IMR-90 (cell line): ENCODE results near the gene FASLG. TPM values are rescaled to one million over a fixed set of nuclear protein-coding genes. Genes with fewer than 3 reads are reported as not detected.

Experiments used
- ATAC-seq: fragments of 200-7000 bp; cut with Tn5 transposase; 2 replicates; pipeline ENCODE4 v1.9.1; 2020; ENCODE audit warnings: low read depth, mild to moderate bottlenecking, moderate library complexity
- BruUV-seq: library from RNA; stranded (reverse); fragments of 400-500 nt; replicated peaks from 2 replicates; lab custom pipeline; 2021; lab: Mats Ljungman, UMichigan
- CTCF ChIA-PET: fragments of 300-600 bp; formaldehyde crosslinking; extraction: SDS; loops from one replicate; lab custom pipeline; 2021; ENCODE audit warnings: antibody characterized with exemption; lab: Yijun Ruan, JAX
- POLR2A ChIA-PET: fragments of 300-600 bp; sonication (Branson Sonifier 250); formaldehyde crosslinking; loops from one replicate; lab custom pipeline; 2022; ENCODE audit warnings: antibody characterized with exemption; ENCODE audit not compliant: unreplicated experiment; lab: Charles Lee
- DNase-seq: peaks from one replicate; pipeline ENCODE4 v3.0.0; 2013
- H2AFZ ChIP-seq: replicated peaks from 2 replicates; pipeline ENCODE3; 2013; ENCODE audit warnings: low read length, mild to moderate bottlenecking; ENCODE audit not compliant: poor library complexity
- H2AK5ac ChIP-seq: 2 replicates; pipeline ENCODE4 v1.6.1; 2013; ENCODE audit warnings: low read depth, low read length, inconsistent platforms
- H2AK9ac ChIP-seq: replicated peaks from 2 replicates; pipeline ENCODE3; 2013; ENCODE audit warnings: mild to moderate bottlenecking, low read depth, low read length, moderate library complexity; ENCODE audit not compliant: poor library complexity
- H2BK120ac ChIP-seq: 2 replicates; pipeline ENCODE4 v1.6.1; 2013; ENCODE audit warnings: low read depth, low read length, inconsistent platforms
- H2BK15ac ChIP-seq: 3 replicates; pipeline ENCODE4 v1.6.1; 2013; ENCODE audit warnings: low read depth, low read length, inconsistent platforms
- H2BK20ac ChIP-seq: 2 replicates; pipeline ENCODE4 v1.6.1; 2013; ENCODE audit warnings: low read depth, mild to moderate bottlenecking, inconsistent platforms, low read length, moderate library complexity
- H2BK5ac ChIP-seq: 2 replicates; pipeline ENCODE4 v1.6.1; 2013; ENCODE audit warnings: mild to moderate bottlenecking, low read depth, low read length, inconsistent platforms; ENCODE audit not compliant: poor library complexity, severe bottlenecking
- H3K14ac ChIP-seq: replicated peaks from 2 replicates; pipeline ENCODE4 v1.6.1; 2013; ENCODE audit warnings: low read depth, low read length, inconsistent platforms
- H3K18ac ChIP-seq: 2 replicates; pipeline ENCODE4 v1.6.1; 2013; ENCODE audit warnings: low read depth, low read length, control low read depth
- H3K23ac ChIP-seq: 2 replicates; pipeline ENCODE4 v1.6.1; 2013; ENCODE audit warnings: low read depth, low read length, inconsistent platforms
- H3K27ac ChIP-seq: 2 replicates; pipeline ENCODE4 v1.5.1; 2013; ENCODE audit warnings: mild to moderate bottlenecking, control low read depth, low read length; ENCODE audit not compliant: insufficient read depth
- H3K27me3 ChIP-seq: 2 replicates; pipeline ENCODE4 v1.6.1; 2013; ENCODE audit warnings: low read length; ENCODE audit not compliant: control insufficient read depth, insufficient read depth
- H3K36me3 ChIP-seq: 2 replicates; pipeline ENCODE4 v1.6.1; 2013; ENCODE audit warnings: low read length, mixed read lengths; ENCODE audit not compliant: control insufficient read depth, insufficient read depth
- H3K4ac ChIP-seq: 2 replicates; pipeline ENCODE4 v1.6.1; 2013; ENCODE audit warnings: low read depth, low read length, inconsistent platforms
- H3K4me1 ChIP-seq: 2 replicates; pipeline ENCODE4 v1.6.1; 2013; ENCODE audit warnings: low read length, mixed read lengths; ENCODE audit not compliant: control insufficient read depth, insufficient read depth
- H3K4me2 ChIP-seq: 2 replicates; pipeline ENCODE4 v1.6.1; 2013; ENCODE audit warnings: low read depth, mild to moderate bottlenecking, control low read depth, low read length, moderate library complexity
- H3K4me3 ChIP-seq: 2 replicates; pipeline ENCODE4 v1.5.1; 2013; ENCODE audit warnings: low read depth, mild to moderate bottlenecking, control low read depth, low read length, moderate library complexity; ENCODE audit not compliant: insufficient read depth
- H3K56ac ChIP-seq: 2 replicates; pipeline ENCODE4 v1.6.1; 2013; ENCODE audit warnings: low read length, inconsistent platforms; ENCODE audit not compliant: insufficient read depth; ENCODE audit errors: extremely low read depth
- H3K79me1 ChIP-seq, 2 experiments: 2 replicates each; pipeline ENCODE4 v1.6.1; 2013; ENCODE audit warnings: low read length in 2 of 2, inconsistent platforms in 1 of 2, low read depth in 1 of 2
- H3K9ac ChIP-seq: 2 replicates; pipeline ENCODE4 v1.6.1; 2013; ENCODE audit warnings: low read depth, low read length, control low read depth
- H3K9me1 ChIP-seq: 2 replicates; pipeline ENCODE4 v1.6.1; 2013; ENCODE audit warnings: low read length, inconsistent platforms; ENCODE audit not compliant: insufficient read depth
- H3K9me3 ChIP-seq: 2 replicates; pipeline ENCODE4 v1.6.1; 2013; ENCODE audit warnings: low read length; ENCODE audit not compliant: control insufficient read depth, insufficient read depth
- H4K20me1 ChIP-seq: 2 replicates; pipeline ENCODE4 v1.6.1; 2013; ENCODE audit warnings: low read length, inconsistent platforms; ENCODE audit not compliant: insufficient read depth
- H4K5ac ChIP-seq: 2 replicates; pipeline ENCODE4 v1.6.1; 2013; ENCODE audit warnings: mild to moderate bottlenecking, low read depth, low read length, control low read depth
- H4K8ac ChIP-seq, 2 experiments: 2 replicates each; pipeline ENCODE4 v1.6.1; 2013; ENCODE audit warnings: low read depth in 2 of 2, low read length in 2 of 2, control low read depth in 1 of 2, inconsistent platforms in 1 of 2
- H4K91ac ChIP-seq: 2 replicates; pipeline ENCODE4 v1.6.1; 2013; ENCODE audit warnings: low read depth, low read length, inconsistent platforms; ENCODE audit not compliant: insufficient read depth
- BHLHE40 ChIP-seq: fragments of 150-350 bp; IDR thresholded peaks from 2 replicates; pipeline ENCODE4 v1.6.1; 2016; ENCODE audit warnings: mild to moderate bottlenecking, low read depth, low read length
- CEBPB ChIP-seq: IDR thresholded peaks from 2 replicates; pipeline ENCODE4 v1.6.1; 2012; ENCODE audit warnings: low read depth, low read length, improper control_type of control experiment
- CHD1 ChIP-seq: IDR thresholded peaks from 2 replicates; pipeline ENCODE4 v1.6.1; 2012; ENCODE audit warnings: low read depth, low read length, improper control_type of control experiment
- CTCF ChIP-seq: conservative IDR thresholded peaks from 2 replicates; pipeline ENCODE4 v1.5.1; 2012; ENCODE audit warnings: mild to moderate bottlenecking, low read depth, low read length, improper control_type of control experiment
- FOS ChIP-seq: fragments of 150-350 bp; IDR thresholded peaks from 2 replicates; pipeline ENCODE4 v1.6.1; 2016; ENCODE audit warnings: low read depth, low read length
- MAFK ChIP-seq: IDR thresholded peaks from 2 replicates; pipeline ENCODE4 v1.6.1; 2012; ENCODE audit warnings: low read depth, low read length, improper control_type of control experiment
- MAZ ChIP-seq: IDR thresholded peaks from 2 replicates; pipeline ENCODE4 v1.6.1; 2012; ENCODE audit warnings: low read depth, mild to moderate bottlenecking, low read length, improper control_type of control experiment, moderate library complexity, borderline replicate concordance
- MXI1 ChIP-seq: IDR thresholded peaks from 2 replicates; pipeline ENCODE4 v1.6.1; 2012; ENCODE audit warnings: low read depth, mild to moderate bottlenecking, low read length, moderate library complexity, borderline replicate concordance
- NFE2L2 ChIP-seq: fragments of 150-350 bp; IDR thresholded peaks from 2 replicates; pipeline ENCODE4 v1.6.1; 2016; ENCODE audit warnings: low read depth, mild to moderate bottlenecking, low read length
- POLR2A ChIP-seq: IDR thresholded peaks from 2 replicates; pipeline ENCODE4 v1.6.1; 2012; ENCODE audit warnings: mild to moderate bottlenecking, low read depth, low read length
- RAD21 ChIP-seq: IDR thresholded peaks from 2 replicates; pipeline ENCODE4 v1.6.1; 2012; ENCODE audit warnings: low read length, improper control_type of control experiment
- RCOR1 ChIP-seq: IDR thresholded peaks from 2 replicates; pipeline ENCODE4 v1.6.1; 2012; ENCODE audit warnings: mild to moderate bottlenecking, low read length, improper control_type of control experiment; ENCODE audit not compliant: insufficient replicate concordance
- RFX5 ChIP-seq: IDR thresholded peaks from 2 replicates; pipeline ENCODE4 v1.8.0; 2012; ENCODE audit warnings: low read depth, mild to moderate bottlenecking, low read length, moderate library complexity
- SMC3 ChIP-seq: fragments of 150-350 bp; IDR thresholded peaks from 2 replicates; pipeline ENCODE4 v1.6.1; 2016; ENCODE audit warnings: low read depth, mild to moderate bottlenecking, antibody characterized with exemption, low read length, moderate library complexity
- USF2 ChIP-seq: fragments of 150-350 bp; IDR thresholded peaks from 2 replicates; pipeline ENCODE4 v1.6.1; 2017; ENCODE audit warnings: mild to moderate bottlenecking, antibody characterized with exemption, low read length, low read depth
- WGBS, 2 experiments: methylation state at CpG; one replicate each; pipeline versions ENCODE4 v1.1.5 to v1.1.7; 2013; ENCODE audit warnings: missing lambda C conversion rate in 2 of 2; ENCODE audit not compliant: insufficient read length in 1 of 2; ENCODE audit errors: extremely low coverage in 2 of 2; 5-methylcytosine and 5-hydroxymethylcytosine counted together
- dilution Hi-C: fragments of 300-500 bp; cut with HindIII; formaldehyde crosslinking; loops from one replicate; pipeline ENCODE4 v1.14.3; 2018; ENCODE audit warnings: low sequenced_read_pairs; ENCODE audit not compliant: unreplicated experiment
- in situ Hi-C: fragments of 300-500 bp; cut with MboI; formaldehyde crosslinking; loops from 3 replicates; pipeline ENCODE4 v1.14.3; 2019; ENCODE audit warnings: low sequenced_read_pairs, inconsistent platforms, mixed read lengths
- intact Hi-C: fragments of 100-400 bp; cut with micrococcal nuclease; formaldehyde crosslinking; loops from 2 replicates; pipeline ENCODE4 v1.10.0; 2022
- polyA plus RNA-seq, 3 experiments: library from polyadenylated mRNA; depleted of rRNA; stranded (reverse); fragments of >200 nt; gene quantifications; 2 replicates each; pipeline ENCODE4 v1.2.3, GENCODE V29; 2012; ENCODE audit warnings: low replicate concordance in 1 of 3
- total RNA-seq: library from RNA; depleted of rRNA; stranded (reverse); fragments of >200 nt; gene quantifications from 2 replicates; pipeline ENCODE4 v1.2.3, GENCODE V29; 2012
- TF ChIP-seq, protein P1 (sequence below): fragments of 150-350 bp; IDR thresholded peaks from 2 replicates; pipeline ENCODE4 v1.6.1; 2016; ENCODE audit warnings: low read depth, mild to moderate bottlenecking, low read length, moderate library complexity, borderline replicate concordance

The FASLG gene
- total and polyA plus RNA-seq, 2 of the 4 experiments (the other 2 are of a cell fraction): 0.14 to 0.18 TPM

DNA sequence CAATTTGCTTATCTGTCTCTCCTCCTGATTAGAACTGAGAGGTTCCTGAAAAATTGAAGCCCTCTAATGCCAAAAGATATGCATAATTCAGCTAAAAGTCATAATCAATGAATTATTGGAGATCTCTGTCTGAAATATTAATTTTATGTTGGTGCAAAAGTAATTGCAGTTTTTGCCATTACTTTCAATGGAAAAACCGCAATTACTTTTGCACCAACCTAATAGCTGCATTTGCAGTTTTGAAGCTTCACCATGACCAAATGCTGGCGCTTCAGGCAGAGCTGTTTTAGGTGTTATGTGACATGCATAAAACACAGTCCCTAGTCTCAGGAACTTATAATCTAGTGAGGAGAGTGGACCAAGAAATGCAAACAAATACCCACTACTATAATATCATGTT, 29.7 kb upstream of the FASLG start:
- CTCF ChIA-PET: interaction anchor here (0.9 kb wide), 1 partner anchor 33 kb away, joined by 4 read pairs; no protein-coding TSS in a partner anchor

More for the DNA sequence above, 29.7 kb upstream of the FASLG start:
- Histone ChIP-seq H4K91ac (no peak overlapping the region), H3K56ac (no peak overlapping the region), H3K9me1 (no peaks in the 10 kb centered on the region), H2BK5ac (peak overlapping the region; percentile 79), H3K23ac (no peak overlapping the region), H2BK20ac (peak overlapping the region; percentile 90; the same call in 1 of the 2 replicates), H3K14ac (0 out of 2 replicates have a peak overlapping the region, but pooled peaks have one; percentile 71), H4K8ac (peak overlapping the region; percentile 88 to 99; a peak in 2 of 4 replicates), H2BK120ac (peak overlapping the region; percentile 84; the same call in 1 of the 2 replicates), H3K9me3 (peaks cover 6% of the 10 kb centered on the region), H3K4ac (peak overlapping the region; percentile 76; the same call in 1 of the 2 replicates), H3K36me3 (no peaks in the 10 kb centered on the region), H3K4me2 (no peak overlapping the region), H3K27me3 (no peaks in the 10 kb centered on the region), H4K5ac (peak overlapping the region; percentile 94; the same call in 1 of the 2 replicates), H3K9ac (no peak overlapping the region), H2AK9ac (no peak overlapping the region), H2BK15ac (peak overlapping the region; percentile 99; the same call in 1 of the 3 replicates), H3K27ac (no peak overlapping the region), H3K18ac (peak overlapping the region; percentile 91; the same call in 1 of the 2 replicates), H4K20me1 (no peaks in the 10 kb centered on the region), H3K4me1 (peaks cover 13% of the 10 kb centered on the region), H3K79me1 (no peaks in the 10 kb centered on the region), H2AK5ac (no peak overlapping the region), H2AFZ (no peak overlapping the region), H3K4me3 (no peak overlapping the region)
- dilution Hi-C loops: no loop called here
- intact Hi-C loops: no loop called here
- TF ChIP-seq USF2 (no peak), SMC3 (no peak), NFE2L2 (no peak), MAFK (no peak), CEBPB (no peak), MAZ (no peak), CHD1 (no peak), POLR2A (no peak), RAD21 (no peak), FOS (no peak), CTCF (no peak), RFX5 (no peak), RCOR1 (no peak), BHLHE40 (no peak), MXI1 (no peak)
- TF ChIP-seq, protein P1, sequence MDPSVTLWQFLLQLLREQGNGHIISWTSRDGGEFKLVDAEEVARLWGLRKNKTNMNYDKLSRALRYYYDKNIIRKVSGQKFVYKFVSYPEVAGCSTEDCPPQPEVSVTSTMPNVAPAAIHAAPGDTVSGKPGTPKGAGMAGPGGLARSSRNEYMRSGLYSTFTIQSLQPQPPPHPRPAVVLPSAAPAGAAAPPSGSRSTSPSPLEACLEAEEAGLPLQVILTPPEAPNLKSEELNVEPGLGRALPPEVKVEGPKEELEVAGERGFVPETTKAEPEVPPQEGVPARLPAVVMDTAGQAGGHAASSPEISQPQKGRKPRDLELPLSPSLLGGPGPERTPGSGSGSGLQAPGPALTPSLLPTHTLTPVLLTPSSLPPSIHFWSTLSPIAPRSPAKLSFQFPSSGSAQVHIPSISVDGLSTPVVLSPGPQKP: no peak
- in situ Hi-C loops: no loop called here
- WGBS, 2 experiments: no CpG with 5 or more reads among the region's 2 CpGs
- BruUV-seq: no TSS peak
- ATAC-seq (no peak), DNase-seq (no peak)
- POLR2A ChIA-PET: no interaction called here
